RWPE2 (cell line): Measurements from ENCODE around the gene PRKCH.
"Not testable (repeated sequence)": the region's sequence is repeated elsewhere in the genome, so short reads cannot be mapped to it uniquely, and the experiment has no call there.

Experiments
- ATAC-seq: fragments of 200-7000 bp; cut with Tn5 transposase; 3 replicates; pipeline ENCODE4 v1.9.1; 2021; ENCODE audit warnings: low read depth
- DNase-seq: peaks from one replicate; pipeline ENCODE4 v3.0.0-alpha.2; 2020; ENCODE audit warnings: low spot score
- H3K27ac ChIP-seq: fragments of 450-650 bp; 2 replicates; pipeline ENCODE4 v1.5.1; 2017; ENCODE audit warnings: mild to moderate bottlenecking; ENCODE audit not compliant: poor library complexity, severe bottlenecking
- H3K27me3 ChIP-seq: fragments of 250-450 bp; sonication (Bioruptor Pico); 2 replicates; pipeline ENCODE4 v1.5.1; 2021; ENCODE audit warnings: mild to moderate bottlenecking, moderate library complexity; ENCODE audit not compliant: insufficient read depth, poor library complexity, severe bottlenecking
- H3K36me3 ChIP-seq: fragments of 250-450 bp; sonication (Bioruptor Pico); 2 replicates; pipeline ENCODE4 v1.5.1; 2020; ENCODE audit warnings: low read depth, mild to moderate bottlenecking, moderate library complexity
- H3K4me1 ChIP-seq: fragments of 250-450 bp; sonication (Bioruptor Pico); 2 replicates; pipeline ENCODE4 v1.5.1; 2021; ENCODE audit warnings: mild to moderate bottlenecking, moderate library complexity; ENCODE audit not compliant: insufficient read depth, poor library complexity, severe bottlenecking
- H3K4me3 ChIP-seq: fragments of 250-450 bp; sonication (Bioruptor Pico); 2 replicates; pipeline ENCODE4 v1.5.1; 2021; ENCODE audit warnings: mild to moderate bottlenecking, moderate library complexity; ENCODE audit not compliant: severe bottlenecking
- H3K9me3 ChIP-seq: fragments of 250-450 bp; sonication (Bioruptor Pico); 2 replicates; pipeline ENCODE4 v1.5.1; 2021; ENCODE audit warnings: mild to moderate bottlenecking, moderate library complexity; ENCODE audit not compliant: severe bottlenecking
- CTCF ChIP-seq: fragments of 450-650 bp; IDR thresholded peaks from one replicate; pipeline ENCODE4 v1.5.1; 2017; ENCODE audit warnings: mild to moderate bottlenecking, moderate library complexity; ENCODE audit not compliant: poor library complexity, severe bottlenecking

The PRKCH gene

GRCh38 chr14:61315313-61315712 is 6.1 kb upstream of the PRKCH start:
- Histone ChIP-seq H3K27me3 (no peaks in the 10 kb centered on the region), H3K4me3 (no peak overlapping the region), H3K9me3 (no peaks in the 10 kb centered on the region), H3K36me3 (no peaks in the 10 kb centered on the region), H3K4me1 (no peaks in the 10 kb centered on the region), H3K27ac (no peak overlapping the region)
- DNase-seq (no peak), ATAC-seq (no peak)
- no peak for TF ChIP-seq CTCF

GRCh38 chr14:61319086-61319485 is 2.3 kb upstream of the PRKCH start:
- ATAC-seq (no peak), DNase-seq (no peak)
- no peaks in the 10 kb centered on the region for H3K27me3 ChIP-seq
- H3K4me3 ChIP-seq: no peak overlapping the region
- TF ChIP-seq CTCF: no peak
- H3K27ac ChIP-seq: no peak overlapping the region
- H3K9me3 ChIP-seq: no peaks in the 10 kb centered on the region
- H3K4me1 ChIP-seq: peaks cover 9% of the 10 kb centered on the region
- peaks cover 4% of the 10 kb centered on the region; the same call in 1 of the 2 replicates for H3K36me3 ChIP-seq

- H3K9me3 ChIP-seq: no peaks in the 10 kb centered on the region
- DNase-seq (no peak), ATAC-seq (no peak)
- no peaks in the 10 kb centered on the region for H3K27me3 ChIP-seq
- H3K4me1 ChIP-seq: peaks cover 9% of the 10 kb centered on the region
- H3K36me3 ChIP-seq: peaks cover 4% of the 10 kb centered on the region; the same call in 1 of the 2 replicates
- H3K4me3 ChIP-seq: no peak overlapping the region
- TF ChIP-seq CTCF: no peak
- no peak overlapping the region for H3K27ac ChIP-seq
Observed at GRCh38 chr14:61319706-61320105, 1.7 kb upstream of the PRKCH start.

GRCh38 chr14:61320170-61320569 is 1.2 kb upstream of the PRKCH start:
- H3K27ac ChIP-seq, H3K27me3 ChIP-seq, H3K36me3 ChIP-seq, H3K4me1 ChIP-seq, H3K9me3 ChIP-seq, DNase-seq, H3K4me3 ChIP-seq, ATAC-seq: not testable (repeated sequence)

- Histone ChIP-seq H3K27ac (peak overlapping the region; percentile 68), H3K36me3 (peaks cover 7% of the 10 kb centered on the region), H3K4me3 (peak overlapping the region; percentile 54), H3K9me3 (no peaks in the 10 kb centered on the region), H3K4me1 (peaks cover 9% of the 10 kb centered on the region), H3K27me3 (no peaks in the 10 kb centered on the region)
- DNase-seq: no peak
- ATAC-seq: no peak
- no peak for TF ChIP-seq CTCF
Observed at GRCh38 chr14:61320806-61321384, 484 bp upstream of the PRKCH start.
